Measurements from ENCODE around the gene PARP4. TPM values are rescaled to one million over a fixed set of nuclear protein-coding genes. Genes with fewer than 3 reads are reported as not detected.

PARP4 gene
- total and polyA plus RNA-seq, 2 experiments from 2014 or later, result 12.9 to 32.9 TPM

- H3K27ac Mint-ChIP-seq, result no peak overlapping the region
- no peaks in the 10 kb centered on the region for H3K79me2 ChIP-seq (replicated peaks; ENCODE audit: insufficient read depth)
These were observed 44.5 kb upstream of the PARP4 start for GRCh38 chr13:24557081-24557480.

More at GRCh38 chr13:24557081-24557480, 44.5 kb upstream of the PARP4 start:
- no peak overlapping the region for H3K4me3 ChIP-seq
- H3K4me1 Mint-ChIP-seq, result no peaks in the 10 kb centered on the region
- H3K36me3 ChIP-seq (ENCODE audit: insufficient read depth), result 0 out of 2 replicates have a peak, but pooled peaks cover 7% of the 10 kb centered on the region
- no peak overlapping the region for H3K27ac ChIP-seq (ENCODE audit: low read depth)
- H3K9me2 ChIP-seq (ENCODE audit: insufficient read depth), result no peaks in the 10 kb centered on the region
- H3K4me1 ChIP-seq (ENCODE audit: insufficient read depth), result no peaks in the 10 kb centered on the region
- H3K4me3 Mint-ChIP-seq, result no peak overlapping the region
- H3F3A ChIP-seq (replicated peaks; ENCODE audit: low read depth), result no peaks in the 10 kb centered on the region
- H4K20me1 ChIP-seq (replicated peaks; ENCODE audit: insufficient read depth), result no peaks in the 10 kb centered on the region
- TF ChIP-seq CTCF (conservative IDR thresholded peaks at IDR 0.05; ENCODE audit: low read depth in 2 of 2) (no peak), ZNF462 (CRISPR knock-in tag; IDR thresholded peaks at IDR 0.05) (no peak), ZNF114 (CRISPR knock-in tag; IDR thresholded peaks at IDR 0.05) (no peak), EZH2phosphoT487 (IDR thresholded peaks at IDR 0.05; ENCODE audit: unreplicated experiment) (no peak), ZNF331 (CRISPR knock-in tag; IDR thresholded peaks at IDR 0.05; ENCODE audit: low read depth) (no peak), REST (IDR thresholded peaks at IDR 0.05; ENCODE audit: unreplicated experiment) (no peak), JUNB (IDR thresholded peaks at IDR 0.05; ENCODE audit: unreplicated experiment) (no peak), EZH2 (IDR thresholded peaks at IDR 0.05; ENCODE audit: low read depth, unreplicated experiment) (no peak), ETS1 (IDR thresholded peaks at IDR 0.05) (no peak), CREB1 (CRISPR knock-in tag; IDR thresholded peaks at IDR 0.05; ENCODE audit: low read depth) (no peak), STAT1 (IDR thresholded peaks at IDR 0.05; ENCODE audit: unreplicated experiment) (no peak), NANOG (IDR thresholded peaks at IDR 0.05; ENCODE audit: borderline replicate concordance) (no peak), POLR2AphosphoS5 (IDR thresholded peaks at IDR 0.05; ENCODE audit: low read depth) (no peak)
- H3K27me3 ChIP-seq (ENCODE audit: insufficient read depth), result no peaks in the 10 kb centered on the region
- H3K27me3 Mint-ChIP-seq (ENCODE audit: insufficient read depth, low read depth, poor library complexity), result peaks cover 2% of the 10 kb centered on the region
- DNase-seq (ENCODE audit: low spot score) (no peak), ATAC-seq (no peak)
- H3K9me3 Mint-ChIP-seq, result peaks cover 28% of the 10 kb centered on the region
- H2AFZ ChIP-seq, result no peak overlapping the region
- H3K36me3 Mint-ChIP-seq (ENCODE audit: low read depth), result peaks cover 29% of the 10 kb centered on the region
- H3K4me2 ChIP-seq, result no peak overlapping the region
